Stomach (tissue), 9 donors: ENCODE results near the gene TBX4. TPM values are rescaled to one million over a fixed set of nuclear protein-coding genes. Genes with fewer than 3 reads are reported as not detected.

Experiments used
- DNase-seq, 2 donors: peaks; one replicate each; pipeline versions ENCODE4 v3.0.0 to v3.0.0-alpha.2; 2013 to 2019
- H3K27ac ChIP-seq, 5 donors: fragments of 200-600 bp in 4 of 5; sonication (generic) in 4 of 5; one replicate each; pipeline ENCODE4 v1.5.1; 2013 to 2019; ENCODE audit warnings: mild to moderate bottlenecking in 1 of 5, moderate library complexity in 1 of 5
- H3K27me3 ChIP-seq, 3 donors: fragments of 200-600 bp; sonication (generic); one replicate each; pipeline ENCODE4 v1.5.1; 2017 to 2019; ENCODE audit warnings: mixed run types in 1 of 3
- H3K36me3 ChIP-seq, 4 donors: fragments of 200-600 bp; sonication (generic); 1 replicate in 3 of 4; 2 replicates in 1 of 4; pipeline ENCODE4 v1.5.1; 2016 to 2019
- H3K4me1 ChIP-seq, 4 donors: fragments of 200-600 bp; sonication (generic); one replicate each; pipeline ENCODE4 v1.5.1; 2016 to 2019
- H3K4me3 ChIP-seq, 4 donors: fragments of 200-600 bp; sonication (generic) in 3 of 4; one replicate each; pipeline ENCODE4 v1.5.1; 2016 to 2019; ENCODE audit warnings: mild to moderate bottlenecking in 1 of 4
- H3K9me3 ChIP-seq, 4 donors: fragments of 200-600 bp; sonication (generic); one replicate each; pipeline ENCODE4 v1.5.1; 2016 to 2019
- EP300 ChIP-seq: sonication (generic); formaldehyde crosslinking; IDR thresholded peaks from one replicate; pipeline ENCODE4 v1.6.1; 2017; ENCODE audit warnings: antibody characterized with exemption
- POLR2A ChIP-seq, 4 donors: fragments of 450-650 bp; IDR thresholded peaks; one replicate each; pipeline ENCODE4 v1.6.1; 2016; ENCODE audit warnings: antibody characterized with exemption in 4 of 4, control low read depth in 2 of 4, mild to moderate bottlenecking in 1 of 4, moderate library complexity in 1 of 4
- POLR2AphosphoS5 ChIP-seq, 3 donors: sonication (generic); formaldehyde crosslinking; IDR thresholded peaks; one replicate each; pipeline ENCODE4 v1.6.1; 2016; ENCODE audit warnings: antibody characterized with exemption in 3 of 3
- WGBS, 5 donors: extraction: QIAGEN DNeasy Blood & Tissue Kit in 3 of 5; methylation state at CpG; one replicate each; pipeline versions ENCODE4 v1.1.5 to v1.1.7; 2013 to 2018; 5-methylcytosine and 5-hydroxymethylcytosine counted together
- intact Hi-C: fragments of 100-400 bp; cut with DNase I; formaldehyde crosslinking; loops from one replicate; pipeline ENCODE4 v1.15.1; 2023; ENCODE audit warnings: low total_unique reads
- polyA plus RNA-seq, 3 donors: library from polyadenylated mRNA; stranded (reverse); fragments of 200-250 nt; gene quantifications; one replicate each; pipeline ENCODE4 v1.2.3, GENCODE V29; 2013
- total RNA-seq, 5 donors: library from RNA; depleted of rRNA; stranded (reverse); fragments of >200 nt; gene quantifications; one replicate each; pipeline versions ENCODE4 v1.1.0 to v1.2.3, GENCODE V29; 2014 to 2016
- TF ChIP-seq, protein P1 (sequence below), 7 experiments: fragments of 450-650 bp in 4 of 7; fragments of 200-600 bp in 3 of 7; sonication (generic) in 3 of 7; IDR thresholded peaks; one replicate each; pipeline ENCODE4 v1.5.1; 2016 to 2019; ENCODE audit warnings: antibody characterized with exemption in 7 of 7, control low read depth in 2 of 7, mild to moderate bottlenecking in 1 of 7
- donor health status: healthy with polysubstance abuse.
- donor health status: Bipolar disorder and iron deficiency.
- donor health status: healthy.

The TBX4 gene
- total and polyA plus RNA-seq, 8 donors: 0.08 to 0.73 TPM; not detected in 6

DNA sequence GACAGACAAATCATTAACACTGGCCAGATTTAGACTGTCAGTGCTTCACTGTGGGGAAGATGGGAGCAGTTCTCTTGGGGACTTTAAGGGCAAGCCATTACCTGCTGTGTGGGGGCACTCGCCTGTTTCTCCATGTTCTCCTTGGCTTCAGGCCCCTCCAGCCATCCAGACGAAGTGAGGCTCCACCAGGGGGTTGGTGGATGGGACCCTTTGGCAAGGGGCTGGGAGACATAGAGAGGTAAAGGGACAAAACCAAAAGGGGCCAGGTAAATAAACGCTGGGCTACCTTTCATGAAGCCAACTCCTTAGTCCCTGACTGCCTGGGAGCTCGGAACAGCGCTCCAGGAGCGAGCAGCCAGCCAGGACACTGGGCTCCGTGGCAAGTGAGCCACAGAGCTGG is 14.0 kb downstream of the TBX4 start:
- Histone ChIP-seq H3K4me3 (no peak overlapping the region), H3K4me1 (peaks cover 8 to 29% (median 12%) of the 10 kb centered on the region in 4 donors), H3K27me3 (peaks cover 0 to 49% (median 25%) of the 10 kb centered on the region in 3 donors), H3K9me3 (no peaks in the 10 kb centered on the region), H3K36me3 (no peaks in the 10 kb centered on the region), H3K27ac (no peak overlapping the region)
- no peak for TF ChIP-seq POLR2AphosphoS5 (IDR thresholded peaks at IDR 0.05)
- no peak for TF ChIP-seq POLR2A (IDR thresholded peaks at IDR 0.05)
- TF ChIP-seq EP300: no peak
- TF ChIP-seq, protein P1, sequence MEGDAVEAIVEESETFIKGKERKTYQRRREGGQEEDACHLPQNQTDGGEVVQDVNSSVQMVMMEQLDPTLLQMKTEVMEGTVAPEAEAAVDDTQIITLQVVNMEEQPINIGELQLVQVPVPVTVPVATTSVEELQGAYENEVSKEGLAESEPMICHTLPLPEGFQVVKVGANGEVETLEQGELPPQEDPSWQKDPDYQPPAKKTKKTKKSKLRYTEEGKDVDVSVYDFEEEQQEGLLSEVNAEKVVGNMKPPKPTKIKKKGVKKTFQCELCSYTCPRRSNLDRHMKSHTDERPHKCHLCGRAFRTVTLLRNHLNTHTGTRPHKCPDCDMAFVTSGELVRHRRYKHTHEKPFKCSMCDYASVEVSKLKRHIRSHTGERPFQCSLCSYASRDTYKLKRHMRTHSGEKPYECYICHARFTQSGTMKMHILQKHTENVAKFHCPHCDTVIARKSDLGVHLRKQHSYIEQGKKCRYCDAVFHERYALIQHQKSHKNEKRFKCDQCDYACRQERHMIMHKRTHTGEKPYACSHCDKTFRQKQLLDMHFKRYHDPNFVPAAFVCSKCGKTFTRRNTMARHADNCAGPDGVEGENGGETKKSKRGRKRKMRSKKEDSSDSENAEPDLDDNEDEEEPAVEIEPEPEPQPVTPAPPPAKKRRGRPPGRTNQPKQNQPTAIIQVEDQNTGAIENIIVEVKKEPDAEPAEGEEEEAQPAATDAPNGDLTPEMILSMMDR (IDR thresholded peaks at IDR 0.05): no peak
- no peak for DNase-seq
- 67 to 85% (median 81%) methylated on average over 7 of the region's 7 CpGs for WGBS, 5 donors
- intact Hi-C loops: no loop called here

GRCh38 chr17:61467416-61468262 is 15.4 kb downstream of the TBX4 start:
- no peak for TF ChIP-seq EP300
- TF ChIP-seq POLR2A (IDR thresholded peaks at IDR 0.05): no peak
- no peak for TF ChIP-seq POLR2AphosphoS5 (IDR thresholded peaks at IDR 0.05)
- TF ChIP-seq, protein P1 (IDR thresholded peaks at IDR 0.05): no peak
- H3K9me3 ChIP-seq: no peaks in the 10 kb centered on the region
- peaks cover 0 to 35% (median 12%) of the 10 kb centered on the region in 3 donors for H3K27me3 ChIP-seq
- DNase-seq: peak; percentile 38 to 60
- intact Hi-C loops: no loop called here
- no peaks in the 10 kb centered on the region for H3K36me3 ChIP-seq
- peaks cover 0 to 15% (median 0%) of the 10 kb centered on the region in 4 donors for H3K4me1 ChIP-seq
- H3K27ac ChIP-seq: no peak overlapping the region
- H3K4me3 ChIP-seq: no peak overlapping the region
- 50 to 60% (median 56%) methylated on average over 15 of the region's 15 CpGs for WGBS, 5 donors

GRCh38 chr17:61468263-61468907 is 16.2 kb downstream of the TBX4 start:
- Histone ChIP-seq H3K36me3 (no peaks in the 10 kb centered on the region), H3K9me3 (no peaks in the 10 kb centered on the region), H3K27me3 (peaks cover 0 to 28% (median 4%) of the 10 kb centered on the region in 3 donors), H3K4me3 (no peak overlapping the region), H3K4me1 (peaks cover 0 to 15% (median 0%) of the 10 kb centered on the region in 4 donors), H3K27ac (no peak overlapping the region)
- TF ChIP-seq, protein P1 (IDR thresholded peaks at IDR 0.05): no peak
- TF ChIP-seq EP300 (no peak), POLR2A (IDR thresholded peaks at IDR 0.05) (no peak), POLR2AphosphoS5 (IDR thresholded peaks at IDR 0.05) (no peak)
- WGBS, 5 donors: 61 to 72% (median 67%) methylated on average over 8 of the region's 8 CpGs
- intact Hi-C loops: no loop called here
- no peak for DNase-seq

DNA sequence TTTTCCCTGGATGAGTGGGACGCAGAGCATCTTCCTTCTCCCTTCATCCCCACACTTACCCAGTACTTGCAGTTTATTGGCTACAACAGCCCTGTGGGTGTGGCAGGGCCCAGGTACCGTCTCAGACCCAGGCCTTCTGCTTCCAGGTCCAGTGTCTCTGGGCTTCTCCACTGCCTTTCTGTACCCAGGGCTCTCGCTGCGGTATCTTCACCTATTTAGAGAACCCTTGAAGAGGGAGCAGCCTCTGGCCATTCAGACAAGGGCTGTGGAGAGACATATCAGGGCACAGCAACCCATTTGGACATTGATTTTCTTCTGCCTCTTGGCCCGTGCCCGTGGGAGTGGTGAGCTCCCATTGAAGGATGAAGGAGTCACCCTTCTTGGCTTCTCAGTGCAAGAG is 17.3 kb downstream of the TBX4 start:
- H3K9me3 ChIP-seq: no peaks in the 10 kb centered on the region
- intact Hi-C loops: no loop called here

More for the DNA sequence above, 17.3 kb downstream of the TBX4 start:
- TF ChIP-seq, protein P1 (IDR thresholded peaks at IDR 0.05): no peak
- TF ChIP-seq EP300: no peak
- TF ChIP-seq POLR2AphosphoS5 (IDR thresholded peaks at IDR 0.05): no peak
- no peak for TF ChIP-seq POLR2A (IDR thresholded peaks at IDR 0.05)
- Histone ChIP-seq H3K27me3 (peaks cover 0 to 29% (median 0%) of the 10 kb centered on the region in 3 donors), H3K4me1 (peaks cover 0 to 15% (median 0%) of the 10 kb centered on the region in 4 donors), H3K27ac (no peak overlapping the region), H3K4me3 (no peak overlapping the region), H3K36me3 (no peaks in the 10 kb centered on the region)
- WGBS, 5 donors: 87 to 95% (median 90%) methylated on average over 6 of the region's 6 CpGs
- DNase-seq: no peak
